Calu3 (cell line): ENCODE data around the gene LZTS2. TPM values are rescaled to one million over a fixed set of nuclear protein-coding genes. Genes with fewer than 3 reads are reported as not detected.

Experiments used
- Bru-seq: library from RNA; stranded (reverse); fragments of 400-500 nt; gene quantifications from one replicate; lab custom pipeline; 2021; lab: Mats Ljungman, UMichigan
- BruChase-seq, 2 experiments: library from RNA; stranded (reverse); fragments of 400-500 nt; gene quantifications; one replicate each; lab custom pipeline; 2021; lab: Mats Ljungman, UMichigan
- BruUV-seq: library from RNA; stranded (reverse); fragments of 400-500 nt; replicated peaks from 2 replicates; lab custom pipeline; 2021; lab: Mats Ljungman, UMichigan
- CTCF ChIA-PET: fragments of 300-600 bp; sonication (Branson Sonifier 250); formaldehyde crosslinking; loops from one replicate; lab custom pipeline; 2022; ENCODE audit warnings: antibody characterized with exemption; lab: Charles Lee
- DNase-seq: peaks from one replicate; pipeline ENCODE4 v3.0.0; 2022
- H3K27ac Mint-ChIP-seq: one replicate; pipeline ENCODE4 v1.8.0; 2022; ENCODE audit warnings: mixed read lengths; ENCODE audit not compliant: unreplicated experiment
- H3K27me3 Mint-ChIP-seq: one replicate; pipeline ENCODE4 v1.8.0; 2022; ENCODE audit warnings: mixed read lengths; ENCODE audit not compliant: unreplicated experiment
- H3K36me3 Mint-ChIP-seq: one replicate; pipeline ENCODE4 v1.8.0; 2022; ENCODE audit warnings: mild to moderate bottlenecking, moderate library complexity, mixed read lengths; ENCODE audit not compliant: insufficient read depth, unreplicated experiment
- H3K4me1 Mint-ChIP-seq: one replicate; pipeline ENCODE4 v1.8.0; 2022; ENCODE audit warnings: mild to moderate bottlenecking, low read depth, mixed read lengths; ENCODE audit not compliant: unreplicated experiment
- H3K4me3 Mint-ChIP-seq: one replicate; pipeline ENCODE4 v1.8.0; 2022; ENCODE audit warnings: mild to moderate bottlenecking, low read depth, moderate library complexity, mixed read lengths; ENCODE audit not compliant: unreplicated experiment
- H3K9me3 Mint-ChIP-seq: one replicate; pipeline ENCODE4 v1.8.0; 2022; ENCODE audit warnings: low read depth, mixed read lengths; ENCODE audit not compliant: unreplicated experiment
- intact Hi-C: fragments of 100-400 bp; cut with micrococcal nuclease; formaldehyde crosslinking; loops from one replicate; pipeline ENCODE4 v1.10.0; 2022; ENCODE audit not compliant: unreplicated experiment
- long read RNA-seq: library from polyadenylated mRNA; stranded (forward); transcript quantifications from one replicate; pipeline ENCODE4 v2.0.0, GENCODE V29; 2022
- total RNA-seq: library from RNA; stranded (reverse); gene quantifications from 2 replicates; pipeline ENCODE4 v1.2.3, GENCODE V29; 2022
- TF ChIP-seq, protein P1 (sequence below): fragments of 200-600 bp; IDR thresholded peaks from one replicate; pipeline ENCODE4 v1.8.0; 2022; ENCODE audit warnings: antibody characterized with exemption; ENCODE audit not compliant: unreplicated experiment

LZTS2 gene
- total RNA-seq (23.7 TPM in 2 replicates), Bru-seq, nascent RNA (percentile 48 among the genes with signal in this experiment), BruChase-seq, experiment 1, labeled RNA remaining after a 6-hour chase (percentile 57 among the genes with signal in this experiment), BruChase-seq, experiment 2, labeled RNA remaining after a 2-hour chase (percentile 66 among the genes with signal in this experiment)
- long read RNA-seq, full-length matches to known transcripts: 8 of 30 reads
- long read RNA-seq, partial matches to known transcripts: 4 of 30 reads
- long read RNA-seq, other reads (novel, unspliced or antisense): 18 of 30 reads

- H3K27ac Mint-ChIP-seq: peak within 1 kb of the TSS; percentile 69
- CTCF ChIA-PET: interaction anchor here (0.7 to 1.0 kb wide), 2 partner anchors 12 to 15 kb away, joined by 3 to 5 read pairs; no protein-coding TSS in a partner anchor
- H3K4me1 Mint-ChIP-seq: peaks cover 14% of the 10 kb centered on the region
- BruUV-seq: no TSS peak
- TF ChIP-seq, protein P1, sequence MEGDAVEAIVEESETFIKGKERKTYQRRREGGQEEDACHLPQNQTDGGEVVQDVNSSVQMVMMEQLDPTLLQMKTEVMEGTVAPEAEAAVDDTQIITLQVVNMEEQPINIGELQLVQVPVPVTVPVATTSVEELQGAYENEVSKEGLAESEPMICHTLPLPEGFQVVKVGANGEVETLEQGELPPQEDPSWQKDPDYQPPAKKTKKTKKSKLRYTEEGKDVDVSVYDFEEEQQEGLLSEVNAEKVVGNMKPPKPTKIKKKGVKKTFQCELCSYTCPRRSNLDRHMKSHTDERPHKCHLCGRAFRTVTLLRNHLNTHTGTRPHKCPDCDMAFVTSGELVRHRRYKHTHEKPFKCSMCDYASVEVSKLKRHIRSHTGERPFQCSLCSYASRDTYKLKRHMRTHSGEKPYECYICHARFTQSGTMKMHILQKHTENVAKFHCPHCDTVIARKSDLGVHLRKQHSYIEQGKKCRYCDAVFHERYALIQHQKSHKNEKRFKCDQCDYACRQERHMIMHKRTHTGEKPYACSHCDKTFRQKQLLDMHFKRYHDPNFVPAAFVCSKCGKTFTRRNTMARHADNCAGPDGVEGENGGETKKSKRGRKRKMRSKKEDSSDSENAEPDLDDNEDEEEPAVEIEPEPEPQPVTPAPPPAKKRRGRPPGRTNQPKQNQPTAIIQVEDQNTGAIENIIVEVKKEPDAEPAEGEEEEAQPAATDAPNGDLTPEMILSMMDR: no peak
- H3K36me3 Mint-ChIP-seq: peaks cover 61% of the 10 kb centered on the region
- peak; percentile 41 for DNase-seq
- no peaks in the 10 kb centered on the region for H3K9me3 Mint-ChIP-seq
- no peaks in the 10 kb centered on the region for H3K27me3 Mint-ChIP-seq
- intact Hi-C loops: no loop called here
- peak within 1 kb of the TSS; percentile 70 for H3K4me3 Mint-ChIP-seq
Observed at GRCh38 chr10:100999742-101000126, at the start of gene LZTS2. Gene LZTS2 (plus strand): TSS chr10:100999808. CDS start chr10:101002539, 2,731 bp downstream.

DNA sequence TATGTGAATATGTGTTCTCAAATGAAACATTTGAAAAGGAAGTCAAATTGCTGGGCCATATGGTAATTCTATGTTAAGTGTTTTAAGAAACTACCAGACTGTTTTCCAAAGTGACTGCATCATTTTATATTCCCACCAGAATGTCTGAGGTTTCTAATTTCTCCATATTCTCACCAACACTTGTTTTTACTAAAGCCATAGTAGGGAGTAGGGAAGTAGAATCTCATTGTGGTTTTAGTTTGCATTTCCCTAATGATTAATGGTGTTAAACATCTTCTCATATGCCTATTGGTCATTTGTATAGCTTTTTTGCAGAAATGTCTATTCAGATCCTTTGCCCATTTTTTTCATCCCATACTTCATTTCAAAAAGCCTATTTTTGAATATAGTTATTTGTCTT, 39.4 kb upstream of the LZTS2 start:
- CTCF ChIA-PET: no interaction called here
- Mint-ChIP-seq H3K4me1 (no peaks in the 10 kb centered on the region), H3K27ac (no peak overlapping the region), H3K4me3 (no peak overlapping the region), H3K27me3 (no peaks in the 10 kb centered on the region), H3K9me3 (no peaks in the 10 kb centered on the region), H3K36me3 (peaks cover 7% of the 10 kb centered on the region)
- no TSS peak for BruUV-seq
- intact Hi-C loops: no loop called here
- no peak for DNase-seq
- TF ChIP-seq, protein P1: no peak

DNA sequence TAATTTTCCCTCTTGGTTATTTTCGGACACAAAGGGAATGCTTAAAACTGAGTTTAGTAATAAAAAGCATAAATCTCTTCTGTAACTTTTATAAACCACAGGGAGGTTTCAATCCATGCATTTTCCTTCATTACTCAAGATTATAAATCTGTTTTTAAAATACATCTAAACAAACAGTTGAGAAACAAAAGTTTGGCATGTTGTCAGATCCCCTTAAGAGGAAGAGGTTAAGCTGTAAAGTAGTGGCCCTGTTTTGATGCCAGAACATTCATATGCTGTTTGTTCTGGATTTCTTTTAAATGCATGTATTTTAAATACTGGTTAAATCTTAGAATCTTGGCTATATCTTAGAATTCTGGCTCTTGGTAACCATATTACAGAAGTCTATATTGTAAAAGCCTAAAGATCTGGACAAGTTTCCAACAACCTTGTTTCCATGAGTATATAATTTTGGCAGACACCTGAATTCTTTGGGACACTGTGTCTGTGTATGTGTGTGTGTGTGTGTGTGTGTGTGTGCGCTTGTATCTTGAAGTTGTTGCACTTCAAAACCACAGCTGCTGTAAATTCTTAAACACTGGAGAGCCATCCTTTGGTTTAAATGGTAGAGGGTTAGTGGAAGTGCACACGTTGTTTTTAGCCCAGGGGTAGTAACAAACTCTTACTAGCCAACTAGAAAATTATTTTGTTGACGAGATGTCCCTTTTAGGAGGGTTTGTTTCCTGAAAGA, 37.1 kb upstream of the LZTS2 start:
- no peaks in the 10 kb centered on the region for H3K4me1 Mint-ChIP-seq
- no peak for DNase-seq
- no peaks in the 10 kb centered on the region for H3K9me3 Mint-ChIP-seq
- H3K27ac Mint-ChIP-seq: no peak overlapping the region
- intact Hi-C loops: no loop called here
- peaks cover 7% of the 10 kb centered on the region for H3K36me3 Mint-ChIP-seq
- H3K27me3 Mint-ChIP-seq: no peaks in the 10 kb centered on the region
- TF ChIP-seq, protein P1: no peak
- BruUV-seq: no TSS peak
- H3K4me3 Mint-ChIP-seq: no peak overlapping the region
- CTCF ChIA-PET: no interaction called here

- DNase-seq: no peak
- Mint-ChIP-seq H3K4me3 (no peak overlapping the region), H3K36me3 (peaks cover 9% of the 10 kb centered on the region), H3K27me3 (no peaks in the 10 kb centered on the region), H3K27ac (no peak overlapping the region), H3K9me3 (no peaks in the 10 kb centered on the region), H3K4me1 (no peaks in the 10 kb centered on the region)
- BruUV-seq: no TSS peak
- CTCF ChIA-PET: no interaction called here
- intact Hi-C loops: no loop called here
- TF ChIP-seq, protein P1: no peak
Observed at GRCh38 chr10:100963826-100964225, 35.8 kb upstream of the LZTS2 start.
